Left lung (tissue), 10 donors: ENCODE data around the gene PDE4B. TPM values are rescaled to one million over a fixed set of nuclear protein-coding genes. Genes with fewer than 3 reads are reported as not detected.

Experiments
- ATAC-seq: fragments of 200-7000 bp; cut with Tn5 transposase; one replicate; pipeline ENCODE4 v1.9.1; 2020; ENCODE audit warnings: moderate library complexity
- DNase-seq, 4 donors: peaks; one replicate each; pipeline ENCODE4 v3.0.0-alpha.2; 2013 to 2020
- H3K27ac ChIP-seq, 2 donors: fragments of 200-600 bp; sonication (generic) in 1 of 2; one replicate each; pipeline versions ENCODE4 v1.5.0 to v1.8.0; 2020 to 2021
- H3K27me3 ChIP-seq, 2 donors: fragments of 200-600 bp; sonication (generic) in 1 of 2; one replicate each; pipeline versions ENCODE4 v1.5.0 to v1.8.0; 2020 to 2021
- H3K36me3 ChIP-seq, 2 donors: fragments of 200-600 bp; sonication (generic) in 1 of 2; one replicate each; pipeline versions ENCODE4 v1.5.0 to v1.8.0; 2020 to 2021
- H3K4me1 ChIP-seq, 2 donors: fragments of 200-600 bp; one replicate each; pipeline ENCODE4 v1.8.0; 2021
- H3K4me3 ChIP-seq, 2 donors: fragments of 200-600 bp; sonication (generic) in 1 of 2; one replicate each; pipeline versions ENCODE4 v1.5.0 to v1.8.0; 2020 to 2021; ENCODE audit warnings: mild to moderate bottlenecking in 1 of 2
- H3K9me3 ChIP-seq, 2 donors: fragments of 200-600 bp; sonication (generic) in 1 of 2; one replicate each; pipeline versions ENCODE4 v1.5.0 to v1.8.0; 2020 to 2021
- CTCF ChIP-seq, 2 donors: fragments of 200-600 bp; sonication (generic) in 1 of 2; IDR thresholded peaks; one replicate each; pipeline versions ENCODE4 v1.5.0 to v1.8.0; 2021; ENCODE audit warnings: antibody characterized with exemption in 2 of 2
- intact Hi-C, 2 donors: fragments of 100-400 bp; cut with DNase I; formaldehyde crosslinking; loops; one replicate each; pipeline versions ENCODE4 v1.11.2 to v1.14.2; 2022
- polyA plus RNA-seq, 6 donors: library from polyadenylated mRNA; unstranded; fragments of 120-200 nt; gene quantifications; one replicate each; pipeline ENCODE4 v1.2.1, GENCODE V29; 2013; ENCODE audit not compliant: insufficient read length in 6 of 6
- total RNA-seq, 2 donors: library from RNA; stranded (reverse); fragmentation: NEBNext Ultra II Directional; extraction: Animal tissue kit (Norgen Biotek cat#: 25700); gene quantifications; one replicate each; pipeline ENCODE4 v1.2.1, GENCODE V29; 2021
- donor health status: DM: no; HTN: yes; CAD: no.
- donor health status: DM: no; HTN: no; CAD: no.

PDE4B gene
- total and polyA plus RNA-seq, 8 donors = 8.6 to 50.7 (median 19.2) TPM

- Histone ChIP-seq H3K4me3 (no peak overlapping the region), H3K27me3 (no peaks in the 10 kb centered on the region), H3K9me3 (no peaks in the 10 kb centered on the region), H3K4me1 (peaks cover 28 to 76% of the 10 kb centered on the region in 2 donors), H3K27ac (peak overlapping the region; percentile 8 to 73), H3K36me3 (no peaks in the 10 kb centered on the region)
- no peak for TF ChIP-seq CTCF (IDR thresholded peaks at IDR 0.05)
- ATAC-seq (no peak), DNase-seq (no peak)
- intact Hi-C loops = no loop called here
Measured at GRCh38 chr1:66276218-66276617, 483.5 kb downstream of the PDE4B start.

GRCh38 chr1:66278260-66279021 is 485.7 kb downstream of the PDE4B start:
- no peaks in the 10 kb centered on the region for H3K9me3 ChIP-seq
- TF ChIP-seq CTCF (IDR thresholded peaks at IDR 0.05) = no peak
- ATAC-seq (peak; percentile 56), DNase-seq (no peak)
- no peaks in the 10 kb centered on the region for H3K36me3 ChIP-seq
- no peaks in the 10 kb centered on the region for H3K27me3 ChIP-seq
- no peak overlapping the region for H3K4me3 ChIP-seq
- H3K27ac ChIP-seq = peak overlapping the region; percentile 37 to 73
- intact Hi-C loops = no loop called here
- peaks cover 29 to 69% of the 10 kb centered on the region in 2 donors for H3K4me1 ChIP-seq

- Histone ChIP-seq H3K36me3 (no peaks in the 10 kb centered on the region), H3K27me3 (no peaks in the 10 kb centered on the region), H3K27ac (peak overlapping the region; percentile 57 to 77), H3K4me1 (peaks cover 22 to 38% of the 10 kb centered on the region in 2 donors), H3K9me3 (no peaks in the 10 kb centered on the region), H3K4me3 (no peak overlapping the region)
- peak; percentile 10 for ATAC-seq
- DNase-seq = no peak
- TF ChIP-seq CTCF (IDR thresholded peaks at IDR 0.05) = no peak
- intact Hi-C loops = no loop called here
Measured at GRCh38 chr1:66281808-66282207, 489.1 kb downstream of the PDE4B start.

- Histone ChIP-seq H3K4me3 (no peak overlapping the region), H3K27ac (peak overlapping the region; percentile 57 to 77), H3K4me1 (peaks cover 22 to 36% of the 10 kb centered on the region in 2 donors), H3K27me3 (no peaks in the 10 kb centered on the region), H3K9me3 (no peaks in the 10 kb centered on the region), H3K36me3 (no peaks in the 10 kb centered on the region)
- peak; percentile 64 for ATAC-seq
- no peak for TF ChIP-seq CTCF (IDR thresholded peaks at IDR 0.05)
- no peak for DNase-seq
- intact Hi-C loops = no loop called here
Measured at GRCh38 chr1:66282343-66282852, 489.7 kb downstream of the PDE4B start.

- Histone ChIP-seq H3K4me3 (no peak overlapping the region), H3K27me3 (no peaks in the 10 kb centered on the region), H3K4me1 (peaks cover 21 to 30% of the 10 kb centered on the region in 2 donors), H3K9me3 (no peaks in the 10 kb centered on the region), H3K36me3 (no peaks in the 10 kb centered on the region), H3K27ac (peak overlapping the region; percentile 57 to 77)
- no peak for TF ChIP-seq CTCF (IDR thresholded peaks at IDR 0.05)
- intact Hi-C loops = no loop called here
- ATAC-seq = peak; percentile 78
- DNase-seq = peak in 2 of 4 donors; percentile 68 to 73
Measured at GRCh38 chr1:66282891-66283621, 490.4 kb downstream of the PDE4B start.
